NCI-H1930 (cell line): ENCODE results near the gene OLFM3.

Source experiments
- DNase-seq, 2 experiments: peaks; one replicate each; lab custom pipeline; 2025; lab: John Stamatoyannopoulos, UW

OLFM3 gene

GRCh38 chr1:101849356-101849755 is 147.4 kb downstream of the OLFM3 start:
- DNase-seq, result no peak

- no peak for DNase-seq
These were observed 149.1 kb downstream of the OLFM3 start for GRCh38 chr1:101847626-101848025.

- DNase-seq, result no peak
These were observed 149.9 kb downstream of the OLFM3 start for GRCh38 chr1:101846820-101847219.

GRCh38 chr1:101843160-101843559 is 153.6 kb downstream of the OLFM3 start:
- no peak for DNase-seq

GRCh38 chr1:101841824-101842223 is 154.9 kb downstream of the OLFM3 start:
- DNase-seq, result no peak

GRCh38 chr1:101835988-101836387 is 160.7 kb downstream of the OLFM3 start:
- DNase-seq, result no peak

- no peak for DNase-seq
These were observed 163.4 kb downstream of the OLFM3 start for GRCh38 chr1:101833312-101833711.

GRCh38 chr1:101826416-101826815 is 170.3 kb downstream of the OLFM3 start:
- no peak for DNase-seq

GRCh38 chr1:101820071-101820470 is 176.7 kb downstream of the OLFM3 start:
- peak; percentile 9 to 12 for DNase-seq

- no peak for DNase-seq
These were observed 180.5 kb downstream of the OLFM3 start for GRCh38 chr1:101816262-101816661.

- DNase-seq, result no peak
These were observed 198.3 kb downstream of the OLFM3 start for GRCh38 chr1:101798417-101798816.

GRCh38 chr1:101797722-101798121 is 199.0 kb downstream of the OLFM3 start:
- DNase-seq, result no peak

GRCh38 chr1:101781201-101781831 is 215.4 kb downstream of the OLFM3 start:
- DNase-seq, result no peak

- DNase-seq, result no peak
These were observed 227.2 kb downstream of the OLFM3 start for GRCh38 chr1:101769520-101769919.

- DNase-seq, result no peak
These were observed 238.7 kb downstream of the OLFM3 start for GRCh38 chr1:101757985-101758384.

- no peak for DNase-seq
These were observed 240.3 kb downstream of the OLFM3 start for GRCh38 chr1:101756411-101756810.
